ENCODE data around the gene ALDH1A1. TPM values are rescaled to one million over a fixed set of nuclear protein-coding genes. Genes with fewer than 3 reads are reported as not detected.

The ALDH1A1 gene
- total and polyA plus RNA-seq, 11 donors: 2.2 to 37.5 (median 12.6) TPM

GRCh38 chr9:72894342-72894741 lies 58.5 kb downstream of the ALDH1A1 start:
- 95 to 97% (median 96%) methylated on average over 5 of the region's 5 CpGs for WGBS, 4 donors
- DNase-seq (no peak), ATAC-seq (no peak)
- H3K9me3 ChIP-seq: no peaks in the 10 kb centered on the region
- no peak overlapping the region for H3K4me3 ChIP-seq
- H3K36me3 ChIP-seq: peaks cover 0 to under 1% (median 0%) of the 10 kb centered on the region in 9 donors
- intact Hi-C loops (cut with DNase I): loop anchor here in 1 of 10 donors (10.0 kb wide), 1 partner anchor 60 kb away; the partner anchor contains the start of gene ALDH1A1
- no peaks in the 10 kb centered on the region for H3K27me3 ChIP-seq
- no peak overlapping the region for H3K27ac ChIP-seq
- H3K4me1 ChIP-seq: no peaks in the 10 kb centered on the region
- TF ChIP-seq CTCF (IDR thresholded peaks at IDR 0.05) (no peak), POLR2A (IDR thresholded peaks at IDR 0.05) (no peak)

- intact Hi-C loops (cut with DNase I): loop anchor here in 1 of 10 donors (10.0 kb wide), 1 partner anchor 61 kb away; the partner anchor contains the start of gene ALDH1A1
- H3K27me3 ChIP-seq: no peaks in the 10 kb centered on the region
Measured at GRCh38 chr9:72893437-72893836, 59.4 kb downstream of the ALDH1A1 start.

GRCh38 chr9:72891043-72891442 lies 61.8 kb downstream of the ALDH1A1 start:
- no peak overlapping the region for H3K27ac ChIP-seq
- no peak overlapping the region for H3K4me3 ChIP-seq
- H3K27me3 ChIP-seq: no peaks in the 10 kb centered on the region
- intact Hi-C loops (cut with DNase I): loop anchor here in 1 of 10 donors (10.0 kb wide), 1 partner anchor 64 kb away; the partner anchor contains the start of gene ALDH1A1
- no peaks in the 10 kb centered on the region for H3K4me1 ChIP-seq
- no peak for DNase-seq
- H3K9me3 ChIP-seq: no peaks in the 10 kb centered on the region
- H3K36me3 ChIP-seq: peaks cover 0 to 3% (median 0%) of the 10 kb centered on the region in 9 donors
- TF ChIP-seq POLR2A (IDR thresholded peaks at IDR 0.05) (no peak), CTCF (IDR thresholded peaks at IDR 0.05) (no peak)
- WGBS, 4 donors: 71 to 81% (median 72%) methylated on average over 2 of the region's 2 CpGs
- no peak for ATAC-seq

More at GRCh38 chr9:72893437-72893836, 59.4 kb downstream of the ALDH1A1 start:
- H3K4me1 ChIP-seq: no peaks in the 10 kb centered on the region
- no peaks in the 10 kb centered on the region for H3K9me3 ChIP-seq
- WGBS, 4 donors: 77 to 90% (median 84%) methylated on average over 1 of the region's 1 CpG
- DNase-seq (no peak), ATAC-seq (no peak)
- H3K27ac ChIP-seq: no peak overlapping the region
- H3K36me3 ChIP-seq: peaks cover 0 to 3% (median 0%) of the 10 kb centered on the region in 9 donors
- TF ChIP-seq CTCF (IDR thresholded peaks at IDR 0.05): no peak
- TF ChIP-seq POLR2A (IDR thresholded peaks at IDR 0.05): no peak
- H3K4me3 ChIP-seq: no peak overlapping the region

GRCh38 chr9:72888943-72889342 lies 63.9 kb downstream of the ALDH1A1 start:
- intact Hi-C loops (cut with DNase I): no loop called here
- TF ChIP-seq CTCF (IDR thresholded peaks at IDR 0.05): no peak
- ATAC-seq (no peak), DNase-seq (no peak)
- Histone ChIP-seq H3K9me3 (no peaks in the 10 kb centered on the region), H3K4me3 (no peak overlapping the region), H3K4me1 (no peaks in the 10 kb centered on the region), H3K27ac (no peak overlapping the region), H3K27me3 (no peaks in the 10 kb centered on the region), H3K36me3 (peaks cover 0 to 3% (median 0%) of the 10 kb centered on the region in 9 donors)
- WGBS, 4 donors: 89 to 97% (median 92%) methylated on average over 2 of the region's 2 CpGs
